Measurements from ENCODE around the gene CBLB.

- no peak for TF ChIP-seq CTCF (conservative IDR thresholded peaks at IDR 0.05; ENCODE audit: low read depth in 2 of 2)
- TF ChIP-seq EZH2 (IDR thresholded peaks at IDR 0.05; ENCODE audit: low read depth, unreplicated experiment), result no peak
- no peak for TF ChIP-seq REST (IDR thresholded peaks at IDR 0.05; ENCODE audit: unreplicated experiment)
- TF ChIP-seq POLR2AphosphoS5 (IDR thresholded peaks at IDR 0.05; ENCODE audit: low read depth), result no peak
- TF ChIP-seq ZNF331 (CRISPR knock-in tag; IDR thresholded peaks at IDR 0.05; ENCODE audit: low read depth), result no peak
- TF ChIP-seq JUNB (IDR thresholded peaks at IDR 0.05; ENCODE audit: unreplicated experiment), result no peak
Observed at GRCh38 chr3:105714453-105714852, 154.4 kb downstream of the CBLB start.

Data from GM23338 (cell line).